Measurements from ENCODE around the gene DNAAF1. TPM values are rescaled to one million over a fixed set of nuclear protein-coding genes. Genes with fewer than 3 reads are reported as not detected.

Gene DNAAF1
- total and polyA plus RNA-seq, 2 of the 4 experiments (the other 2 are of a cell fraction) = 0.05 TPM; not detected in 1

DNA sequence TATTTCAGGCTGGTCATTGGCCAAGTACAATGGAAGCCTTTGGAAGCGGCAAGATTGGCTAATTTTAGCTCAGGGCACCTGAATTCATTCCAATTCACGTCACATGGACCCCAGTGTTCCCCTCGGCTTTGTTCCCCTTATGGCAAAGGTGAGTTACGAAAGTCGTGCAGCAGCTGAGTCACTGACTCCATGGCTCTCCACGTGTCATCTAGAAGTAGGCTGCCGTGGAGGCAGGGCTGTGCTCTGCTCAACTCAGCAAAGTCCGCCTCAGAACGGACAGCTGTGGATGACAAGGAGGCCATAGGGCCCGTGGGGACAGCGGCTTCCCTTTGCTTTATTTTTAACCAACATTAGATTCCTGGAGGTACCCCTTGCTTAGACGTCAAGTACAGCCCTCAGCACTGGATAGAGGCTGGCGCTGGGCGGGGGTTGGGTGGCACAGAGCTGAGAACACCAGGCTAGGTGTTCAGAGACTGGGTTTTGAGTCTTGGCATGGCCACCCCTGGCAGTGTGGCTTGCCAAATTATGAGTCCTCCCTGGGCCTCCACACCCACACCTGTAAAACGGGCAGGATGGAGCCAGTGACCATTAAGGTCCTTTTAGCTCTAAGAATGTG is 69.5 kb downstream of the DNAAF1 start:
- H3K27me3 ChIP-seq (ENCODE audit: control insufficient read depth, insufficient read depth, low read length) = peaks cover 37% of the 10 kb centered on the region
- H3K9me3 ChIP-seq (ENCODE audit: control insufficient read depth, insufficient read depth, low read length) = peaks cover 2% of the 10 kb centered on the region; the same call in 1 of the 2 replicates
- no peak overlapping the region for H3K56ac ChIP-seq (ENCODE audit: extremely low read depth, insufficient read depth, low read length)
- no peak overlapping the region for H3K27ac ChIP-seq (ENCODE audit: insufficient read depth, low read length)
- H3K9ac ChIP-seq (ENCODE audit: low read depth, low read length) = no peak overlapping the region
- H3K36me3 ChIP-seq (ENCODE audit: control insufficient read depth, insufficient read depth, low read length) = no peaks in the 10 kb centered on the region
- H2BK15ac ChIP-seq (ENCODE audit: low read depth, low read length) = no peak overlapping the region
- no peak overlapping the region for H4K8ac ChIP-seq (ENCODE audit: low read depth in 2 of 2, low read length in 2 of 2)
- no peak overlapping the region for H2BK5ac ChIP-seq (ENCODE audit: low read depth, low read length, poor library complexity, severe bottlenecking)
- ChIA-PET CTCF (no interaction called here), POLR2A (ENCODE audit: unreplicated experiment) (no interaction called here)
- no peak overlapping the region for H2BK20ac ChIP-seq (ENCODE audit: low read depth, low read length)
- H3K18ac ChIP-seq (ENCODE audit: low read depth, low read length) = no peak overlapping the region
- H3K79me1 ChIP-seq (ENCODE audit: low read depth in 1 of 2, low read length in 2 of 2) = no peaks in the 10 kb centered on the region
- in situ Hi-C loops (cut with MboI; ENCODE audit: low sequenced_read_pairs) = no loop called here
- DNase-seq (no peak), ATAC-seq (ENCODE audit: low read depth) (no peak)
- dilution Hi-C loops (cut with HindIII; ENCODE audit: low sequenced_read_pairs, unreplicated experiment) = no loop called here
- H4K20me1 ChIP-seq (ENCODE audit: insufficient read depth, low read length) = no peaks in the 10 kb centered on the region
- no peak overlapping the region for H4K5ac ChIP-seq (ENCODE audit: low read depth, low read length)
- no peak overlapping the region for H3K4me3 ChIP-seq (ENCODE audit: insufficient read depth, low read depth, low read length)
- no peak overlapping the region for H4K91ac ChIP-seq (ENCODE audit: insufficient read depth, low read depth, low read length)
- H2AK9ac ChIP-seq (replicated peaks; ENCODE audit: low read depth, low read length, poor library complexity) = no peak overlapping the region
- 53% methylated on average over 3 of the region's 15 CpGs; no CpG with 5 or more reads in 1 of the 2 experiments for WGBS, 2 experiments (ENCODE audit: extremely low coverage in 2 of 2, insufficient read length in 1 of 2)
- H3K4me1 ChIP-seq (ENCODE audit: control insufficient read depth, insufficient read depth, low read length) = no peaks in the 10 kb centered on the region
- 0 out of 2 replicates have a peak, but pooled peaks cover 2% of the 10 kb centered on the region for H3K9me1 ChIP-seq (ENCODE audit: insufficient read depth, low read length)
- intact Hi-C loops (cut with micrococcal nuclease) = no loop called here
- no peak for TF ChIP-seq BHLHE40 (IDR thresholded peaks at IDR 0.05; ENCODE audit: low read depth, low read length)
- TF ChIP-seq, protein P1, sequence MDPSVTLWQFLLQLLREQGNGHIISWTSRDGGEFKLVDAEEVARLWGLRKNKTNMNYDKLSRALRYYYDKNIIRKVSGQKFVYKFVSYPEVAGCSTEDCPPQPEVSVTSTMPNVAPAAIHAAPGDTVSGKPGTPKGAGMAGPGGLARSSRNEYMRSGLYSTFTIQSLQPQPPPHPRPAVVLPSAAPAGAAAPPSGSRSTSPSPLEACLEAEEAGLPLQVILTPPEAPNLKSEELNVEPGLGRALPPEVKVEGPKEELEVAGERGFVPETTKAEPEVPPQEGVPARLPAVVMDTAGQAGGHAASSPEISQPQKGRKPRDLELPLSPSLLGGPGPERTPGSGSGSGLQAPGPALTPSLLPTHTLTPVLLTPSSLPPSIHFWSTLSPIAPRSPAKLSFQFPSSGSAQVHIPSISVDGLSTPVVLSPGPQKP (IDR thresholded peaks at IDR 0.05; ENCODE audit: borderline replicate concordance, low read depth, low read length) = no peak
- TF ChIP-seq CHD1 (IDR thresholded peaks at IDR 0.05; ENCODE audit: low read depth, low read length) = no peak
- no peak for TF ChIP-seq RFX5 (IDR thresholded peaks at IDR 0.05; ENCODE audit: low read depth, low read length)
- no peak for TF ChIP-seq RCOR1 (IDR thresholded peaks at IDR 0.05; ENCODE audit: insufficient replicate concordance, low read length)
- no peak for TF ChIP-seq FOS (IDR thresholded peaks at IDR 0.05; ENCODE audit: low read depth, low read length)
- no peak for TF ChIP-seq RAD21 (IDR thresholded peaks at IDR 0.05; ENCODE audit: low read length)
- TF ChIP-seq CEBPB (IDR thresholded peaks at IDR 0.05; ENCODE audit: low read depth, low read length) = no peak
- TF ChIP-seq USF2 (IDR thresholded peaks at IDR 0.05; ENCODE audit: low read depth, low read length) = no peak
- no peak for TF ChIP-seq MXI1 (IDR thresholded peaks at IDR 0.05; ENCODE audit: borderline replicate concordance, low read depth, low read length)
- TF ChIP-seq MAFK (IDR thresholded peaks at IDR 0.05; ENCODE audit: low read depth, low read length) = no peak
- TF ChIP-seq POLR2A (IDR thresholded peaks at IDR 0.05; ENCODE audit: low read depth, low read length) = no peak
- no peak for TF ChIP-seq MAZ (IDR thresholded peaks at IDR 0.05; ENCODE audit: borderline replicate concordance, low read depth, low read length)
- TF ChIP-seq SMC3 (IDR thresholded peaks at IDR 0.05; ENCODE audit: low read depth, low read length) = no peak
- TF ChIP-seq CTCF (conservative IDR thresholded peaks at IDR 0.05; ENCODE audit: low read depth, low read length) = no peak
- no peak for TF ChIP-seq NFE2L2 (IDR thresholded peaks at IDR 0.05; ENCODE audit: low read depth, low read length)
- no peak overlapping the region for H3K23ac ChIP-seq (ENCODE audit: low read depth, low read length)
- no peak overlapping the region for H3K4me2 ChIP-seq (ENCODE audit: low read depth, low read length)
- BruUV-seq (replicated peaks) = no TSS peak
- no peak overlapping the region for H3K14ac ChIP-seq (replicated peaks; ENCODE audit: low read depth, low read length)
- no peak overlapping the region for H2AK5ac ChIP-seq (ENCODE audit: low read depth, low read length)
- H2AFZ ChIP-seq (replicated peaks; ENCODE audit: low read length, poor library complexity) = no peak overlapping the region
- H3K4ac ChIP-seq (ENCODE audit: low read depth, low read length) = no peak overlapping the region
- no peak overlapping the region for H2BK120ac ChIP-seq (ENCODE audit: low read depth, low read length)
